WTC11 (cell line): ENCODE results near the gene CCDC12. TPM values are rescaled to one million over a fixed set of nuclear protein-coding genes. Genes with fewer than 3 reads are reported as not detected.

Experiments used
- ATAC-seq: fragments of 200-7000 bp; cut with Tn5 transposase; 2 replicates; pipeline ENCODE4 v1.10.0; 2021; ENCODE audit warnings: mild to moderate bottlenecking, moderate library complexity
- CTCF ChIA-PET: fragments of 300-600 bp; sonication (Branson Sonifier 250); formaldehyde crosslinking; loops from one replicate; lab custom pipeline; 2021; ENCODE audit warnings: antibody characterized with exemption; lab: Charles Lee
- POLR2A ChIA-PET: fragments of 350-600 bp; sonication (Branson Sonifier 250); formaldehyde crosslinking; loops from one replicate; lab custom pipeline; 2021; ENCODE audit warnings: antibody characterized with exemption; lab: Charles Lee
- DNase-seq: peaks from one replicate; pipeline ENCODE4 v3.0.0; 2021; ENCODE audit warnings: low spot score
- H3K27ac Mint-ChIP-seq: 2 replicates; pipeline ENCODE4 v1.8.0; 2021; ENCODE audit warnings: mixed read lengths
- H3K27me3 Mint-ChIP-seq: 2 replicates; pipeline ENCODE4 v1.8.0; 2021; ENCODE audit warnings: low read depth, mild to moderate bottlenecking, moderate library complexity, mixed read lengths
- H3K36me3 Mint-ChIP-seq: 2 replicates; pipeline ENCODE4 v1.8.0; 2021; ENCODE audit warnings: mixed read lengths
- H3K4me1 Mint-ChIP-seq: 2 replicates; pipeline ENCODE4 v1.8.0; 2022; ENCODE audit warnings: mixed read lengths
- H3K4me3 Mint-ChIP-seq: 2 replicates; pipeline ENCODE4 v1.8.0; 2021; ENCODE audit warnings: mild to moderate bottlenecking, moderate library complexity, mixed read lengths
- H3K9me3 Mint-ChIP-seq: 2 replicates; pipeline ENCODE4 v1.8.0; 2021; ENCODE audit warnings: mixed read lengths
- ATF6 ChIP-seq: sonication (generic); formaldehyde crosslinking; IDR thresholded peaks from 2 replicates; pipeline ENCODE4 v1.8.1; 2023; ENCODE audit warnings: mild to moderate bottlenecking, missing genetic modification reagents
- CREM ChIP-seq: sonication (generic); formaldehyde crosslinking; IDR thresholded peaks from 2 replicates; pipeline ENCODE4 v1.8.1; 2022; ENCODE audit warnings: mild to moderate bottlenecking, missing genetic modification reagents, moderate library complexity
- ESRRA ChIP-seq: sonication (generic); formaldehyde crosslinking; IDR thresholded peaks from 2 replicates; pipeline ENCODE4 v1.8.1; 2022; ENCODE audit warnings: mild to moderate bottlenecking, missing genetic modification reagents, borderline replicate concordance
- ETV6 ChIP-seq: sonication (generic); formaldehyde crosslinking; IDR thresholded peaks from 2 replicates; pipeline ENCODE4 v1.8.1; 2022; ENCODE audit warnings: mild to moderate bottlenecking, missing genetic modification reagents
- FOXJ3 ChIP-seq: sonication (generic); formaldehyde crosslinking; IDR thresholded peaks from 2 replicates; pipeline ENCODE4 v1.9.0; 2021; ENCODE audit warnings: missing genetic modification reagents, mild to moderate bottlenecking, borderline replicate concordance
- GABPB1 ChIP-seq: sonication (generic); formaldehyde crosslinking; IDR thresholded peaks from 2 replicates; pipeline ENCODE4 v1.8.1; 2023; ENCODE audit warnings: mild to moderate bottlenecking, missing genetic modification reagents
- SP1 ChIP-seq: sonication (generic); formaldehyde crosslinking; conservative IDR thresholded peaks from 2 replicates; pipeline ENCODE4 v1.8.1; 2022; ENCODE audit warnings: missing genetic modification reagents
- ZNF219 ChIP-seq: sonication (generic); formaldehyde crosslinking; IDR thresholded peaks from 2 replicates; pipeline ENCODE4 v1.8.0; 2023; ENCODE audit warnings: missing genetic modification reagents, mild to moderate bottlenecking, borderline replicate concordance
- ZNF263 ChIP-seq: sonication (generic); formaldehyde crosslinking; IDR thresholded peaks from 2 replicates; pipeline ENCODE4 v1.8.1; 2022; ENCODE audit warnings: low read depth, mild to moderate bottlenecking, moderate library complexity, missing genetic modification reagents
- total RNA-seq: library from RNA; stranded (reverse); gene quantifications from 3 replicates; pipeline ENCODE4 v1.2.3, GENCODE V29; 2021
- TF ChIP-seq, protein P1 (sequence below): sonication (generic); formaldehyde crosslinking; conservative IDR thresholded peaks from 2 replicates; pipeline ENCODE4 v1.8.1; 2022; ENCODE audit warnings: mild to moderate bottlenecking, missing genetic modification reagents
- TF ChIP-seq, protein P2 (sequence below): sonication (generic); formaldehyde crosslinking; IDR thresholded peaks from 2 replicates; pipeline ENCODE4 v1.8.0; 2022; ENCODE audit warnings: mild to moderate bottlenecking, missing genetic modification reagents
- TF ChIP-seq, protein P3 (sequence below): fragments of 250-450 bp; sonication (Bioruptor Pico); IDR thresholded peaks from 2 replicates; pipeline ENCODE4 v1.9.0; 2021; ENCODE audit warnings: mild to moderate bottlenecking

CCDC12 gene
- total RNA-seq, 1 experiment from 2014 or later, result 59.1 TPM

GRCh38 chr3:47011371-47011770 lies 34.8 kb upstream of the CCDC12 start:
- POLR2A ChIA-PET, result no interaction called here
- peaks cover 12% of the 10 kb centered on the region for H3K4me1 Mint-ChIP-seq
- no peaks in the 10 kb centered on the region for H3K27me3 Mint-ChIP-seq
- TF ChIP-seq, protein P1, sequence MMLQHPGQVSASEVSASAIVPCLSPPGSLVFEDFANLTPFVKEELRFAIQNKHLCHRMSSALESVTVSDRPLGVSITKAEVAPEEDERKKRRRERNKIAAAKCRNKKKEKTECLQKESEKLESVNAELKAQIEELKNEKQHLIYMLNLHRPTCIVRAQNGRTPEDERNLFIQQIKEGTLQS (CRISPR knock-in tag), result no peak
- TF ChIP-seq FOXJ3 (CRISPR knock-in tag) (no peak), ETV6 (CRISPR knock-in tag) (no peak), SP1 (CRISPR knock-in tag) (no peak), GABPB1 (CRISPR knock-in tag) (no peak), CREM (CRISPR knock-in tag) (no peak), ZNF263 (CRISPR knock-in tag) (no peak), ZNF219 (CRISPR knock-in tag) (no peak)
- TF ChIP-seq, protein P2, sequence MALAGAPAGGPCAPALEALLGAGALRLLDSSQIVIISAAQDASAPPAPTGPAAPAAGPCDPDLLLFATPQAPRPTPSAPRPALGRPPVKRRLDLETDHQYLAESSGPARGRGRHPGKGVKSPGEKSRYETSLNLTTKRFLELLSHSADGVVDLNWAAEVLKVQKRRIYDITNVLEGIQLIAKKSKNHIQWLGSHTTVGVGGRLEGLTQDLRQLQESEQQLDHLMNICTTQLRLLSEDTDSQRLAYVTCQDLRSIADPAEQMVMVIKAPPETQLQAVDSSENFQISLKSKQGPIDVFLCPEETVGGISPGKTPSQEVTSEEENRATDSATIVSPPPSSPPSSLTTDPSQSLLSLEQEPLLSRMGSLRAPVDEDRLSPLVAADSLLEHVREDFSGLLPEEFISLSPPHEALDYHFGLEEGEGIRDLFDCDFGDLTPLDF (CRISPR knock-in tag), result no peak
- TF ChIP-seq, all 79 proteins: peak for 0
- H3K36me3 Mint-ChIP-seq, result peaks cover under 1% of the 10 kb centered on the region; the same call in 1 of the 2 replicates
- peak overlapping the region; percentile 28; the same call in 1 of the 2 replicates for H3K27ac Mint-ChIP-seq
- DNase-seq, result no peak
- no peak overlapping the region for H3K4me3 Mint-ChIP-seq
- CTCF ChIA-PET, result no interaction called here
- ATAC-seq, result no peak
- H3K9me3 Mint-ChIP-seq, result no peaks in the 10 kb centered on the region

DNA sequence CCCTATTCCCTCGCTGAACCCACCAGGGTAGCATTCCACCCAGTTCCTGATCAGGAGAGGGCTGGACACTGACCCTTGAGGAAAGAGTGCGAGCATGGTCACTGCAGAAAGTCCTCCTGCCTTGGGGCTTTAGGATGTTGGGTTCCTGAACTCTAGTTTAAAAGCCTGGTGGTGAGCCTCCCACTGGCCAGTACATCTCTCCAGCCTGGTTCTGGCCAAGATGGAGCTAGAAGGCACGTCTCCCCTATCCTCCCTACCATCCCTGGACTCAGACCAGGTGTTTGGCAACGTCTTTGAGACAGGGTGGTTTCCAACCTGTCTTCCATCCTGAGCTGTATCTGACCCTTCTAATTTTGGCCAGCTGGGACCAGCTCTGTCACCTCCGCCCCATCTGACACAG lies 34.4 kb upstream of the CCDC12 start:
- Mint-ChIP-seq H3K9me3 (no peaks in the 10 kb centered on the region), H3K4me1 (peaks cover 8% of the 10 kb centered on the region), H3K4me3 (no peak overlapping the region), H3K36me3 (peaks cover 5% of the 10 kb centered on the region; the same call in 1 of the 2 replicates), H3K27ac (no peak overlapping the region), H3K27me3 (no peaks in the 10 kb centered on the region)
- ATAC-seq (no peak), DNase-seq (no peak)
- ChIA-PET CTCF (no interaction called here), POLR2A (no interaction called here)
- TF ChIP-seq ESRRA, result no peak
- TF ChIP-seq, protein P3, sequence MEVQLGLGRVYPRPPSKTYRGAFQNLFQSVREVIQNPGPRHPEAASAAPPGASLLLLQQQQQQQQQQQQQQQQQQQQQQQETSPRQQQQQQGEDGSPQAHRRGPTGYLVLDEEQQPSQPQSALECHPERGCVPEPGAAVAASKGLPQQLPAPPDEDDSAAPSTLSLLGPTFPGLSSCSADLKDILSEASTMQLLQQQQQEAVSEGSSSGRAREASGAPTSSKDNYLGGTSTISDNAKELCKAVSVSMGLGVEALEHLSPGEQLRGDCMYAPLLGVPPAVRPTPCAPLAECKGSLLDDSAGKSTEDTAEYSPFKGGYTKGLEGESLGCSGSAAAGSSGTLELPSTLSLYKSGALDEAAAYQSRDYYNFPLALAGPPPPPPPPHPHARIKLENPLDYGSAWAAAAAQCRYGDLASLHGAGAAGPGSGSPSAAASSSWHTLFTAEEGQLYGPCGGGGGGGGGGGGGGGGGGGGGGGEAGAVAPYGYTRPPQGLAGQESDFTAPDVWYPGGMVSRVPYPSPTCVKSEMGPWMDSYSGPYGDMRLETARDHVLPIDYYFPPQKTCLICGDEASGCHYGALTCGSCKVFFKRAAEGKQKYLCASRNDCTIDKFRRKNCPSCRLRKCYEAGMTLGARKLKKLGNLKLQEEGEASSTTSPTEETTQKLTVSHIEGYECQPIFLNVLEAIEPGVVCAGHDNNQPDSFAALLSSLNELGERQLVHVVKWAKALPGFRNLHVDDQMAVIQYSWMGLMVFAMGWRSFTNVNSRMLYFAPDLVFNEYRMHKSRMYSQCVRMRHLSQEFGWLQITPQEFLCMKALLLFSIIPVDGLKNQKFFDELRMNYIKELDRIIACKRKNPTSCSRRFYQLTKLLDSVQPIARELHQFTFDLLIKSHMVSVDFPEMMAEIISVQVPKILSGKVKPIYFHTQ (CRISPR knock-in tag), result no peak

DNA sequence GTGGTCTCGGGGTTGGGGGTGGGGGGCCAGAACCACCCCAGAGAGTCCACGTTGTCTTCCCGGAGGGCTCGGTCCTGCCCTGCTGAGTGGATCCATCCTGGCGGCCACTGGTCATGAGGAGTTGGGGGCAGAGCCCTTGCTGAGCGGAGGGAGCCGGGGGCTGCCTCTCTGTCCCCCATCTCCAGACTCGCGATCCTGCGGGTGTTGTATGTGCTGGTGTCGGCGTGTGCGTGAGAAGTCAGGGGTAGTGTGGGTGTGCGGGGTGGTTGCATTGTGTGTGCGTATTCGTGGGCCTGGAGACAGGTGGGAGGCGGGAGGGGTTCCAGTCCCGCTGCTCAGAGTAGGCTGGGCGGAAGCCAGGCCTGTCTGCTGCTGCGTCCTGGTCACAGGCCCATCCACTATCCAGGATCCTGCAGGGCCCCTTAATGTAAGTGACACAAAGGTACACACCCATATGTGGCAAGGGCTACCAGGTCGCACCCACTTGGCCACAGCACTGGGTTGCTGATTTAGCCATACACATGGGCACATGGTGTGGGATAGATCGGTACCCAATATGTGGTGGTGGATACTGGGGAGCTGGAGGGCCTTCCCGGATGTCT lies 33.7 kb upstream of the CCDC12 start:
- H3K27ac Mint-ChIP-seq, result peak overlapping the region; percentile 89
- H3K9me3 Mint-ChIP-seq, result no peaks in the 10 kb centered on the region
- peaks cover 10% of the 10 kb centered on the region; the same call in 1 of the 2 replicates for H3K36me3 Mint-ChIP-seq
- ATAC-seq, result peak; percentile 3; the same call in 1 of the 2 replicates
- POLR2A ChIA-PET, result interaction anchor here (1.5 kb wide), 1 partner anchor 30 kb away, joined by 9 read pairs; the partner anchor contains the start of gene NBEAL2
- no peak for DNase-seq
- no peaks in the 10 kb centered on the region for H3K27me3 Mint-ChIP-seq
- peak overlapping the region; percentile 72 for H3K4me3 Mint-ChIP-seq
- no peak for TF ChIP-seq ATF6 (CRISPR knock-in tag)
- peak; percentile 33; the same call in 1 of the 2 replicates for TF ChIP-seq ETV6 (CRISPR knock-in tag)
- TF ChIP-seq, all 79 proteins: peak for 1
- CTCF ChIA-PET, result interaction anchor here (1.1 to 1.6 kb wide), 5 partner anchors 28 to 314 kb away, joined by 3 to 9 read pairs (median 4); no protein-coding TSS in a partner anchor
- H3K4me1 Mint-ChIP-seq, result peaks cover 8% of the 10 kb centered on the region
